RCC 7860 (cell line): ENCODE data around the gene EXOSC10.
"Not testable (repeated sequence)": the region's sequence is repeated elsewhere in the genome, so short reads cannot be mapped to it uniquely, and the experiment has no call there.

Source experiments
- DNase-seq: peaks from one replicate; pipeline ENCODE4 v3.0.0-alpha.2; 2015; ENCODE audit warnings: low spot score
- FAIRE-seq: peaks from 2 replicates; lab custom pipeline; 2012; peaks lifted over from hg19 to GRCh38; lab: Jason Lieb, UNC

EXOSC10 gene

DNA sequence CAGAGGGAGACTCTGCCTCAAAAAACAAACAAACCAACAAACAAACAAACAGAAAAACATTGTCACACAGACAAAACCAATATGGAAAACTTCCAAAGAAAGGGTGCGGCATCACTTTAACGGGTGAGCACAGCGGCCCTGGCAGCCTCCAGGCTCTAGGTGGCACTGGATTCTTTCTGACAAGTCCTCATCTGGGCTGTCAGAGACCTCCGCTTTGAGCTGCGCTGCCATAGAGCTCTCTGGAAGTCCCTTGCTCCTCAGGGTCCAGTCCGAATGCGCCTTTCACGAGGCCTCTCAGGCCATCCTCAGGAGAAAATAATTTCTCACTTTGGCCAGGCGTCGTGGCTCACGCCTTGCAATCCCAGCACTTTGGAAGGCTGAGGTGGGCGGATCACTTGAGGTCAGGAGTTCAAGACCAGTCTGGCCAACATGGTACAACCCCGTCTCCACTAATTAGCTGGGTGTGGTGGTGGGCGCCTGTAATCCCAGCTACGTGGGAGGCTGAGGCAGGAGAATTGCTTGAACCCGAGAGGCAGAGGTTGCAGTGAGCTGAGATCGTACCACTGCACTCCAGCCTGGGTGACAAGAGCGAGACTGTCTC lies 35.6 kb downstream of the EXOSC10 start:
- DNase-seq, FAIRE-seq: not testable (repeated sequence)

DNA sequence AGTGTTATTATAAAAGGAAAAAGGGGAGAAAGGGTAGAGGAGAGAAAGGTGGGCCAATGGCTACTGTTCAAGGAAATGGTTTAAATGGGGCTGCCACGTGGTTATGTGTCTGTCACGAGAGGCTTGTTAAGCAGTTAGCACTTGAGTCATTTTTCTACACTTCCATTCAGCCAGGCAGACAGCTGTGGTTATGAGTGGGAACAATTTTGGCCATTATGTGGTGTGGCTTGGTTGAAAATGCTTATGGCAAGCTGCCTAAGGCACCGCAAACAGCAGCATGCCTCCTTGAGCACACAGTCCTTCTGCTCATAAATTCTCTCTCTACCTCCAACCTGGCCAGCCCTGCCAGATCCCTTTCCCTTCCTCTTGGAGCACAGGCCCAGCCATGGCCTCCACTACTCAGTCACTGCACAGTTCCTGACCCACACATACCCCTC lies 36.7 kb downstream of the EXOSC10 start:
- peak; percentile 76 for FAIRE-seq
- peak; percentile 77 for DNase-seq

DNA sequence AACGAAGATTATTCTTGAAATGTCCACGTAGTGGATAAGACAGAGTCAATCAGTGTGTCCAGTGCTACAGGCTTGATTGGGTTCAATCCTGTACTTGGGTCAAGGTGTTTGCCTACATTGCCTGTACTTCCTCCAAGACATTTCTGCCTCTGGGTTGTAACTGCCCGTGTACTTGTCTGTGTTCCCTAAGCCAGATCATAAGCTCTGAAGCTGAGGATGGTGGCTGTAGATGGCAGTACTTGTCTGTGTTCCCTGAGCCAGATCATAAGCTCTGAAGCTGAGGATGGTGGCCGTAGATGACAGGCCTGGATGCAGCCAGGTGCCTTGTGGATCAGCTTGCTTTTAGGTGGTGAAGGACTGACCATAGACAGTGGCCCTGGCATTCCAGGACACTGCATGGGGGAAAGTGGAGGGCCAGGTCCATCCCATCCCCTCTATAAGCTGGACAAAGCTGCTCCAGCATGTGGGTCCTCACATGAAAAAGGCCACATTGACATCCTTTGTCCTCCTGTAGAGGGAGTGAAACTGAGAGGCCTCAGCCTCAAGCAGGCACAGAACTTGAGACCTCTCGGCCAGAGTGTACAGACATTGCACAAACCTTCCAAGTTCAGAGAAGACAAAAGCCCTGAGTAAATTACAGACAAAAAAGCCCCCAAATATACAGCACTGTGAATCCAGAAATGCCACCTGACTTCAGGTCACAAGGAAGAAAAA lies 37.9 kb downstream of the EXOSC10 start:
- FAIRE-seq (no peak), DNase-seq (no peak)

DNA sequence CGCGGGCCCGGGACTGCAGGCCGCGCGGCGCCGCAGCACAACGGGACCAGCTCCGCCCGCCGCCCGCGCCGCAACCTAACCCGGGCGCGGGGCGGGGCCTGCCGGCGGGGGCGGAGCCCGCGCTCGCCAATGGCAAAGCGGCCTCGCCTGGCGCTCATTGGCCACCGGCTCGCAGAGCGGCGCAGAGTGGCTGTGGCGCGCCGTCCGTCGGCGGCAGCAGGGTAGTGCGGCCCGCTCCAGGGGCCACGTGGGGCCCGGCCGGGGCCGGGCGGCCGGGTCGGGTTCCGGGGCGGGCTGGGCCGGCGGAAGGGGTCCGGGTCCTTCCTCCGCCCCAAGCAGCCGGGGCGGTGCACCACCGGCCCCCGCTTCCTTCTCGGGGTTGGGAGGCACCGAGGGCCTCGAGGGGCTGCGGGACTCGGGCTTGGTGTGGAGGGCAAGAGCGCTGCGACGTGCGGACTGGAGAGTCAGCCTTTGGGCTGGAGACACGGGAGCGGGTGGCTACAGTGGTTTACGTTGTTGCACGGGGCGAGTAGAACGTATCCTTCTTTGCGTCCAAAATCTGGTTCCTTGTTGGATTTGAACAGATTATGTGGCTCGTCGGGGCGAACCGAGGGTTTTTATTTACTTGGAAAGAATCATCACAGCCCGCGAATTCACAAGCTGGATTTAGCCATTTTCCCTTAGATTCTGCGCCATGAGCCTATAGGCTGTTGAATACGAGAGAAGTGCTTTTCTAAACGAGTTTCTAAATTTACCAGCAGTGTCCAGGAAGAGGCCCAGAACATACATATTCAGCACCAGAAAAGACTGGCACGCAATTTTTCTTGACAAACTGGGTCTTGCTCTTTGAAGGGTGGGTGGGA lies 39.5 kb downstream of the EXOSC10 start, which contains the start of gene SRM:
Gene SRM, minus strand, starts transcription at position 51 of the 863 bp plus-strand sequence. CDS start 75 bp downstream, outside the sequence.
- no peak for FAIRE-seq
- DNase-seq: peak; percentile 78

DNA sequence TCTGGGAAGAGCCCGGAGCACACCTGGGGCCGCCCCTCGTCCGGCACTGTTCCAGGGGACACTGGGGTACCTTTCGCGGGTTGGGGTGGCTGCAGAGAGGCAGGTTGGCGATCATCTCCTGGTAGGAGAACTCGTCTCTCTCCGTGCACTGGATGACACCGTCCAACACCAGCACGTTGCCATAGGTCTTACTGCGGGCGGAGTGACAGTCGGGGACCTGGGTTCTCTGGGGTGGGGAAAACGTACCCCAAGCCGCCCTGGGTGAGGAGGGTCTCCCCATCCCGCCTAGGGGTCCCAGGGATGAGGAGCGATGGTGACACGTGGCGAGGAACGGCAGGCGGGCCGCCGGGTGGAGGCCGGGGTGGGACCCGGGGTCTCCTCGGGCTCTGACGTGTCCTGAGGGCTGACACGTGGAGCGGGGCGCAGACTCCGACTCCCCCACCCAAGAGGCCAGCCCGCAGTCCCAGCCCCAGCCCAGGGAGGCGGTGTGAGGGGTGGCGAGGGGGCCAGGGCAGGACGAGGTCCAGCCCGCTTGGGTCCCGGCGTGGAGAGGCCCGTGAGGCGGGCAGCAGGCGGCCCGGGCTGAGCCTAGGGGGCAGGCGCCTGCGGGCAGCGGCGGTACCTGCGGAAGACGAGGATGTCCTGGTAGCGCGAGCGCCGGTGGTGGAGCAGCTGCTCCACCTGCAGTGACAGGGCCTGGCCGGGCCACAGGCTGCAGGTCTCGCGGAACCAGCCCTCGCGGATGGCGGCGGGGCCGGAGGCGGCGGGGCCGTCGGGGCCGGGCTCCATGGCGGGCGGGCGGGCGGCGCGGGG lies 40.3 kb downstream of the EXOSC10 start:
- no peak for FAIRE-seq

DNA sequence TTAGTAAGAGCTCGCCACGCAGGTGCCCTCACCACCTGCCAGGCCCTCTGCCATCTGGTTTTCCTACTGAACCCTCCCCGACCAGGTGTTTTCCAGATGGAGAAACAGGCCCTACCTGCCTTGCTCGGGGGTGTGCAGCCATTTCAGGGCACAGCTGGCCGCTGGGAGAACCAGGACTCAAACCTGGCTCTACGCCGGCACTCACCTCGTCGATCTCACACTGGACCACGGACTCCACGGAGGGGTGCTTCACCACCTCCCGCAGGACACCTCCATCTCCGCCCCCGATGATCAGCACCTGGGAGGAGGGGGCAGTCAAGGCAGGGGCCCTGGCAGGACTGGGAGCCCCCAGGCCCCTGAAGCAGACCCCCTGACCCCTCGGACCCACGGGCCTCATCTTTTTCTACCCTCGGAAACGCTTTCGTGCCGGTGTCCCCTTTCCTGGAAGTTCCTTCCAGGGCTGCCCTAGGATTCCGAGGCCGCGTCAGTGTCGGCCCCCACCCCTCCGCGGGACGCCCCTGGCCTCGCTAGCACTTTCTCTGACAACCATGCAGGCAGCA lies 41.0 kb downstream of the EXOSC10 start:
- no peak for DNase-seq
- FAIRE-seq: no peak

More for the DNA sequence above, 40.3 kb downstream of the EXOSC10 start:
- no peak for DNase-seq

DNA sequence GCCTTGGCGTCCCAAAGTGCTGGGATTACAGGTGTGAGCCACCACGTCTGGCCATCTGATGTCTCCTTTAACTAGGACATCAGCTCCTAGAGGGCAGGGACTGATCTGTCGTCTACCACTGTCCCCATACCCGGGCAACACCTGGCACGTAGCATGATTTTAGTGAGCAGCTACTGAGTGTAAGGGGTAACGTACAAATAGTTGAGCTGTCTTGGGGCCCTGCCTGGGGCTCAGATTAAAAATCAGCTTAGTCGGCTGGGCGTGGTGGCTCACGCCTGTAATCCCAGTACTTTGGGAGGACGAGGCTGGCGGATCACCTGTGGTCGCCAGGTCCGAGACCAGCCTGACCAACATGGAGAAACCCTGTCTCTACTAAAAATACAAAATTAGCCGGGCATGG lies 41.6 kb downstream of the EXOSC10 start:
- DNase-seq (no peak), FAIRE-seq (no peak)

DNA sequence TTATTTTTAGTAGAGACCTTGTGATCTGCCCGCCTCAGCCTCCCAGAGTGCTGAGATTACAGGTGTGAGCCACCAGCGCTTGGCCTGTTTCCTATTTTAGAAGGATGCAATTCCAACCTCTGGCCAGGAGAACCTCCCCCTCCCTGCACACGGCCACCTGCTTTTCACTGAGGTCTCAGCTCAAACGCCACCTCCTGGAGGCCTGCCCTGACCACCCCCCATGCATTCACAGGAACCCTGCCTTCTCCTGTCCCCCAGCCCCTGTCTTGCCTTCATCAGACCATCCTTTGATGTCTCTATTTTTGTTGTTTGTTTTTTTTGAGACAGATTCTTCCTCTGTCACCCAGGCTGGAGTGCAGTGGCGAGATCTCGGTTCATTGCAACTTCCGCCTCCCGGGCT lies 42.2 kb downstream of the EXOSC10 start:
- FAIRE-seq (no peak), DNase-seq (no peak)

DNA sequence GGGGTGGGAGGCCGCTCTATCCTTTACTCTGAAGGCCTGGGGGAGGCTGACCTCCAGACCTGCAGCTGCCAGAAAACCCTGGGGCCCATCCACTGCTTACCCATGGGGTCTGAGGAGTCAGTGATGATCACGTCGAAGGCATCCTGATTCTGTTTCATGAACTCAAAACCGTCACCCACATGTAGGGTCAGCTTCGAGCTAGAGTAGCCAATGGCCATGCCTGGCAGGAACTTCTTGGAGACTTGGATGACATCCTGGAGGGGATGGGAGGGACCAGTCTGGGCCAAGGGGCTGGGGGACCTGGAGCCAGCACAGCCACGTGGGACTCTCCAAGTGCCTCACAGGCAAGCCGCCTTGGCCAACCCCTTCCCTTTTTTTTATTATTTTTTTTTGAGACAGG lies 43.2 kb downstream of the EXOSC10 start:
- FAIRE-seq (no peak), DNase-seq (no peak)

DNA sequence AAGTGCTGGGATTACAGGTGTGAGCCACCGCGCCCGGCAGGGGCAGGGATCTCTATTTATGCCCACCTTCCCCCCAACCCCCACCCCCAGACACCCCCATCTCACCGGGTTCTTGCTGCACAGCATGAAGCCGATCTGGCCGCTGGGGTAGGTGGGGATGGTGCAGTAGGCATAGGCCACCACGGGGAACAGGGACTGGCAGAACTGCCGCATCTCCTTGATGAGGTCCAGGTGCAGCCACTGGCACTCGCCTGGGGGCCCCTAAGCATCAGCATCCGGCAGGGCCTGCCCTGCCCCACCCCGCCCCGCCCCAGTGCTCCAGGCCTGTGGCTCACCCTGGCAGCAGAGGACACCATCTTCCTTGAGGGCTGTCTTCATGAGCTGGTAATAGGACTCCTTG lies 44.0 kb downstream of the EXOSC10 start:
- no peak for DNase-seq
- FAIRE-seq: no peak

DNA sequence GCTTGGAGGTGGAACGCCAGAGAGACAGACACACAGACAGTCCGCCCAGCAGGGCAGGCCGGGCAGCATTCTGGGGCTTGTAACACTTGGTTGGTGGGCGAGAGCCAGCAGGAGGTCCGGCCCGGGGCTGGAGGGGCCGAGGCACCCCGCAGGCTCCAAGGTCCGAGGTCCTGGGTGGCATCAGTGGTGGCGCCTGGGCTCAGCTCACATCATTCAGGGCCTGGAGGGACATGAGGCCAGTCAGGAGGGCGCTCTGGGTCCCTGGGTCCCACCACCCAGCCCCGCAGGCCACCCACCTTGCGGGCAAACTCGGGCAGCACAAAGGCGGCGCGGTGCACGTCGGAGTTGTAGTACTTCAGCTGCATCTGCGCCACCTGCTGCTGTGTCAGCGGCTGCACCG lies 45.0 kb downstream of the EXOSC10 start:
- no peak for FAIRE-seq
- DNase-seq: no peak

DNA sequence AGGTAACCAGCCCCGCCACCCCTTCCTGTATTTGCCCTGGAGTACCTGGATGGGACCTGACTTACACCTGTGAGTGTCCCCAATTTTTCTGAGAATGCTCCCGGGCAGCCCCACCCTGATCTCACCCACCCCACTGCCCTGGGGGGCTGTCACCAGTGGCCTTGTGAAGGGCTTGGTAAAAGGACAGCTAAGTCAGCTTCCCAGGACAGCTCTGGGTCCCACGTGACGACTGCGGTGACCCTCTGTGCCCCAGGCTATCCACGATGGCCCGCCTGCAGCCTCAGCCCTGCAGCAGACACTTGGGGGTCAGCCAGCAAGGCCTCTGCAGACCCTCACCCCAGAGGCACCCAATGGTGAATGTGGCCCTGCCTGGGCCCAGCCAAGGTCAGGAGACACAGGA lies 45.5 kb downstream of the EXOSC10 start:
- FAIRE-seq: no peak
- DNase-seq: no peak

DNA sequence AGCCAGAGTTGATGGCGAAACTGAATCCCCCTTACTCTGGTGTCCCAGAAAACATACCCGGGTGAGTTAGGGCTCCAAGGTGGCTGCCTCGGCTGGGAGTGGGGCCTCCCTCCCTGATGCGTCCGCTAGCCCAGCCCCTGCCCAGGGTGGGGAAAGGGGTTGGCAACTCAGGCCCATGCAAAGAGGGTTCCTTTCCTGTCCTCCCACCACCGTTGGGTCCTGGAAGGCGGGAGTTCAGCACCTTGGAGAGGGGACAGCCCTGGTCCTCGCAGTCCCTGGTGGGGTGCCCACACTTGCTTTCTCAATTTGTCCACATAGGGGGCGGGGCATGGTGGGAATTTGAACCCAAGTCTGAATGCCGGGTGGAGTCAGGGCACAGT lies 45.9 kb downstream of the EXOSC10 start:
- no peak for FAIRE-seq
- no peak for DNase-seq

DNA sequence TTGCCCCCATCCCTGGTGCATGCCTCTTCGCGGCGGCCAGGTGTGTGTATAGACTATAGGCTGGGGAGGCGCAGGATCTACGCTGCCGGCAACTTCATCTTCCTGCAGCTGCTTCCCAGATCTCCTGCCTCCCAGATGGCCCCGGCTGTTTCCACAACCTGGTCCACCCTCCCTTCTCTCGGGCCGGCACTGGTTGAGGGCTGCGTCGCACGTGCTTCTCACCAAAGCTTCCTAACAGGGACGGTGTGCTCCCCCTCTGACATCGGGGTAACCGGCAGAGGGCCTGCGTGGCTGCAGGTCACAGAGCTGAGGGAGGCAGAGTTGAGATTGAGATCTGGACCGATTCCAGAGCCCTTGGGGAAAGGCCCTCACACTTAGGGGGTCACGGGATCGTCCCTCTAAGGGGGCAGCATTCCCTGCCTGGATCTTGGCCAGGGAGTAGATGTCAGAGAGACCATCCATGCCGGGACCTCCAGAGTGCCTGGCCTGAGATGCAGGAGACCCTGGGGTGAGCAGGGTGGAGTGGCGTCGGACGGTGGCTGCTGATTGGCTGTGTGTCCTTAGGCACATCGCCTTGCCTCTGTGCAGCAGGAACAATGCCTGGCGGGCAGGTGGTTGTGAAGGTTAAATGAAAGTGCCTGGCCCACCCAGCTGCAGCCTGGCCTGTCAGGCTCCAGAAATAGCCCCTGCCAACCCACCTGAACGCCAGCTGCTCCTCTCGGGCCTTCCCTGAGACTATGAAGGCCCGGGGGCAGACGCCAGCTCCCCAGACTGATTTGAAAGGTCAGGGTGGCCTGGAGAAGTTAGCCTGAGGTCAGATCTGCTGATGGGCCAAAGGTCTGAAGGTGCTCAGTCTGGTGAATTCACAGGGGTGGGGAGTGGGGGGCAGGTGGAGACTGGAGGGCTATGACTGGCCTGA lies 46.6 kb downstream of the EXOSC10 start:
- no peak for DNase-seq
- no peak for FAIRE-seq

DNA sequence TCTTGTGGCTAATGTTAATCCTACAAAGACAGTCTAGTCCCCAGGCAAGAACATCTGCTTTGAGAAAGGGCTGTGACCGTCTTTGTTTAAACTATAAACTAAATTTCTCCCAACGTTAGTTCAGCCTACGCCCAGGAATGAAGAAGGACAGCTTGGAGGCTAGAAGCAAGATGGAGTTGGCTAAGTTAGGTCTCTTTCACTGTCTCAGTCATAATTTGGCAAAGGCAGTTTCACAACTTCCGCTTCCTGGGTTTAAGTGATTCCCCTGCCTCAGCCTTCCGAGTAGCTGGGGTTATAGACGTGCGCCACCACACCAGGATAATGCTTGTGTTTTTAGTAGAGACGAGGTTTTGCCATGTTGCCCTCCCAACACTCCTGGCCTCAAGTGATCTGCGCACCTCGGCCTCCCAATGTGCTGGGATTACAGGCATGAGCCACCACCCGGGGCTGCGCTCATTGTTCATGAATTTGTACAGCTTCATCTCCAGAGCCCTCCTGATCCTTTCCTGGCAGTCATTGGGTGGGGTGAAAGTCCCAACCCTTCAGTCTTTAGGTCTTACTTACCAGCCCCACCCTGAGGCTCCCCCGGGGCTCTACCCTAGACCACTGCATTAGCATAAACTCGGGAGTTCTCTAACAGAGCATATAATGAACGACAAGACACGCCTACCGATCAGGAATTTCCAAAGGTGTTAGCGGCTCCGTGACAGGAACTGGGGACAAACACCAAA lies 47.7 kb downstream of the EXOSC10 start:
- no peak for DNase-seq
- no peak for FAIRE-seq

DNA sequence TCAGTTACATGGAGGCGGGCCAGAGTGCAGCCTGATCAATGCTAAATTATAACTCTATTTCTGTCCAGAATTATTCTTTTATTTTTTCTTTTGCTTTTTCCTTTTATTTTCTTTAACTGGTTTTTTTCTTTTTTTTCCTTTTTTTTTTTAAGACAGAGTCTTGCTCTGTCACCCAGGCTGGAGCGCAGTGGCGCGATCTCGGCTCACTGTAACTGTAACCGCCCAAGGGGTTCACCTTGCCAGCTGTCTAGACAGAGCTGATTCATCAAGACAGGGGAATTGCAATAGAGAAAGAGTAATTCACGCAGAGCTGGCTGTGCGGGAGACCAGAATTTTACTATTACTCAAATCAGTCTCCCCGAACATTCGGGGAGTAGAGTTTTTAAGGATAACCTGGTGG lies 48.5 kb downstream of the EXOSC10 start:
- not testable (repeated sequence) for DNase-seq, FAIRE-seq

DNA sequence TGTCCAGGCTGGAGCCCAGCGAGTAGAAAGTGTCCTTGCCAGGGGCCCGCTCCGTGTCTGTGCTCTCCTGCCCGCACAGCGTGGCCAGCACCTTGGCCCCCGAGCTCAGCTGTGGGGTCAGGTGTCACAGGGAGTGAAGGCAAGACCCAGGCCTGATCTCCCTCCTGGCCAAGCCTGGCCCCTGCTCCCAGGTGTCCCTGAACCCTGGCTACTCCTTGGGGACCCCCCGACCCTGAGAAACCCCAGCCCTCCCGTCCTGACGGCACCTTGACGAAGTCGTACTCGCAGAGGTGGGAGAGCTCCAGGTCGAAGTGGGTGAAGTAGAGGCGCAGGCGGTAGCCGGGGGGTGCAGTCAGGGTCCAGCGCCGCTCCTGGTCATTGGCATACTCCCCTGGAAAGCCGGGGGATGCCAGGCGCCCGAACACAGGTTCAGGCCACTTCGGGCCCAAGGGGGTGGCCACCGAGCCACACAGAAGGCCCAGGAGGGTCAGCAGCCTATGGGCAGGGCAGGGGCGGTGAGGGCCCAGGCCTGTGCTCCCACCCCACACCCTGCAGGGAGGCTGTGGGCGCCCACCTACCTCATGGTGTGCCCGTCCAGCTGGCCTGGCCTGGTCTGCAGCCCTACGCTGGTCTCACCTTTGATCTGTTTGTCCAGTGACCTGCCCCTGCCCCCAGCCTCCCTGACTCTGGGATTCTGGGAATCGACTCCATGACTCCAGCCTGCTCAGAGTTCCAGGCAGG lies 52.9 kb downstream of the EXOSC10 start, which contains the start of gene MASP2:
Gene MASP2, minus strand, starts transcription at position 615 of the 741 bp plus-strand sequence. Its CDS starts 32 bp downstream, at position 583.
- no peak for DNase-seq
- no peak for FAIRE-seq

DNA sequence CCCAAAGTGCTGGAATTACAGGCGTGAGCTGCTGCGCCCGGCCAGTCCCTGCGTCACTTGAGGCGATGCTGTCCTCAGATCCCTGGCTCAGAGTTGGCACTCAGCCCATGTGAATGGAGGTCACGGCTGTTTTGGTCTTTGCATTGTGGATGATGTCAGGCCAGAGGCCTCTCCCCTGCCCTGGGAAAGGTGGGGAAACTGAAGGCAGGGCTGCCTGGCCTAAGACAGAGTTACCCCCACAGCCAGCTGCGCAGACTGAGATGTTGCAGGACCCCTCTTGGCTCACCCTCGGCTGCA lies 53.5 kb downstream of the EXOSC10 start:
- no peak for FAIRE-seq
- DNase-seq: no peak
